CD4-positive, alpha-beta T cell (primary cell): ENCODE data around the gene KRT75. TPM values are rescaled to one million over a fixed set of nuclear protein-coding genes. Genes with fewer than 3 reads are reported as not detected.

Experiments used
- ATAC-seq: fragments of 200-7000 bp; cut with Tn5 transposase; one replicate; pipeline ENCODE4 v1.10.0; 2022; ENCODE audit warnings: mild to moderate bottlenecking; ENCODE audit not compliant: poor library complexity
- CTCF ChIA-PET: fragments of 350-600 bp; sonication (Branson Sonifier 250); formaldehyde crosslinking; loops from one replicate; lab custom pipeline; 2021; ENCODE audit warnings: antibody characterized with exemption, inconsistent platforms; lab: Charles Lee
- POLR2A ChIA-PET: fragments of 350-600 bp; sonication (Branson Sonifier 250); formaldehyde crosslinking; loops from one replicate; lab custom pipeline; 2021; ENCODE audit warnings: antibody characterized with exemption, inconsistent platforms; lab: Charles Lee
- DNase-seq, 14 experiments: peaks; one replicate each; pipeline ENCODE4 v3.0.0-alpha.2; 2013 to 2020; ENCODE audit warnings: mixed read lengths in 2 of 14
- H3K27ac ChIP-seq, 2 donors: one replicate each; pipeline versions ENCODE4 v1.5.1 to v1.7.0; 2013; ENCODE audit warnings: low read length in 2 of 2, low read depth in 1 of 2, mild to moderate bottlenecking in 1 of 2
- H3K27me3 ChIP-seq, 2 experiments: 1 replicate in 1 of 2; 2 replicates in 1 of 2; pipeline versions ENCODE4 v1.6.1 to v1.7.0; 2013; ENCODE audit warnings: low read length in 2 of 2, control low read depth in 1 of 2, mild to moderate bottlenecking in 1 of 2, moderate library complexity in 1 of 2; ENCODE audit not compliant: insufficient read depth in 2 of 2, control insufficient read depth in 1 of 2
- H3K36me3 ChIP-seq: one replicate; pipeline ENCODE4 v1.6.1; 2013; ENCODE audit warnings: low read length, control low read depth; ENCODE audit not compliant: insufficient read depth
- H3K4me1 ChIP-seq: one replicate; pipeline ENCODE4 v1.6.1; 2013; ENCODE audit warnings: low read length, control low read depth; ENCODE audit not compliant: insufficient read depth
- H3K4me3 ChIP-seq: one replicate; pipeline ENCODE4 v1.5.1; 2013; ENCODE audit warnings: mild to moderate bottlenecking, low read length, moderate library complexity
- H3K9me3 ChIP-seq, 2 experiments: 1 replicate in 1 of 2; 2 replicates in 1 of 2; pipeline versions ENCODE4 v1.6.1 to v1.7.0; 2013; ENCODE audit warnings: low read length in 2 of 2, mild to moderate bottlenecking in 2 of 2, control low read depth in 1 of 2, moderate library complexity in 1 of 2; ENCODE audit not compliant: control insufficient read depth in 1 of 2, insufficient read depth in 1 of 2
- H3K27ac Mint-ChIP-seq: one replicate; pipeline ENCODE4 v1.8.0; 2020; ENCODE audit warnings: mixed read lengths
- H3K27me3 Mint-ChIP-seq: one replicate; pipeline ENCODE4 v1.8.0; 2021; ENCODE audit warnings: mixed read lengths
- H3K36me3 Mint-ChIP-seq: one replicate; pipeline ENCODE4 v1.8.0; 2021; ENCODE audit warnings: low read depth, mixed read lengths
- H3K4me1 Mint-ChIP-seq: one replicate; pipeline ENCODE4 v1.8.0; 2021; ENCODE audit warnings: low read depth, mixed read lengths
- H3K4me3 Mint-ChIP-seq: one replicate; pipeline ENCODE4 v1.8.0; 2020; ENCODE audit warnings: mild to moderate bottlenecking, mixed read lengths
- H3K9me3 Mint-ChIP-seq: one replicate; pipeline ENCODE4 v1.8.0; 2020; ENCODE audit warnings: mixed read lengths
- intact Hi-C, 2 experiments: fragments of 100-400 bp; cut with DNase I in 1 of 2; cut with micrococcal nuclease in 1 of 2; formaldehyde crosslinking; loops; one replicate each; pipeline versions ENCODE4 v1.15.1 to v1.9.0; 2023 to 2025; cut with DNase I, micrococcal nuclease
- total RNA-seq, 174 experiments: library from RNA in 2 of 174; stranded (reverse) in 2 of 174; gene quantifications; one replicate each; pipeline ENCODE4 v1.2.3 and lab custom pipeline; 2021 to 2026
- TF ChIP-seq, protein P1 (sequence below): fragments of 200-600 bp; IDR thresholded peaks from one replicate; pipeline ENCODE4 v1.8.0; 2022; ENCODE audit warnings: antibody characterized with exemption, mild to moderate bottlenecking

The KRT75 gene
- total RNA-seq, 2 experiments from 2014 or later = not detected

DNA sequence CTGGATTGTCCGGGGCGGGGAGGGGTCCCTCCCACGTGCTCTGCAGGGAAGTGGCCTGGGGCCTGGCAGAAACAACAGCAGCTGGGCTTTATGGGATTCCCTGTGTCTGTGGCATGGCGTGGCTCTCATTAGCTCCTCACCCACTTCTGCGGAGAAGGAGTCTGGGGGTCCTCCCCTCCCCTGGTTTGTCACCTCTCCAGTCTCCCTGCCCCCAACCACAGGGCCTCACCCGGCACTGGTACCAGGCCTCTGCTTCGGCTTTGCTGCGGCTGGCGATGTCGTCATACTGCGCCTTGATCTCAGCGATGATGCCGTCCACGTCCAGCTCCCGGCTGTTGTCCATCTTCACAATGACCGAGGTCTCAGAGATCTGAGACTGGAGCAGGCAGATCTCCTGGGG is 34.4 kb downstream of the KRT75 start:
- H3K36me3 ChIP-seq = no peaks in the 10 kb centered on the region
- no peak overlapping the region for H3K27ac ChIP-seq
- peaks cover 0 to 2% of the 10 kb centered on the region in 2 experiments for H3K27me3 ChIP-seq
- H3K27ac Mint-ChIP-seq = no peak overlapping the region
- H3K4me3 Mint-ChIP-seq = no peak overlapping the region
- intact Hi-C loops = no loop called here
- ChIA-PET POLR2A (no interaction called here), CTCF (no interaction called here)
- no peaks in the 10 kb centered on the region for H3K9me3 Mint-ChIP-seq
- peaks cover 8% of the 10 kb centered on the region for H3K27me3 Mint-ChIP-seq
- no peaks in the 10 kb centered on the region for H3K9me3 ChIP-seq
- no peaks in the 10 kb centered on the region for H3K4me1 ChIP-seq
- no peak overlapping the region for H3K4me3 ChIP-seq
- ATAC-seq (no peak), DNase-seq (no peak)
- H3K36me3 Mint-ChIP-seq = no peaks in the 10 kb centered on the region
- TF ChIP-seq, protein P1, sequence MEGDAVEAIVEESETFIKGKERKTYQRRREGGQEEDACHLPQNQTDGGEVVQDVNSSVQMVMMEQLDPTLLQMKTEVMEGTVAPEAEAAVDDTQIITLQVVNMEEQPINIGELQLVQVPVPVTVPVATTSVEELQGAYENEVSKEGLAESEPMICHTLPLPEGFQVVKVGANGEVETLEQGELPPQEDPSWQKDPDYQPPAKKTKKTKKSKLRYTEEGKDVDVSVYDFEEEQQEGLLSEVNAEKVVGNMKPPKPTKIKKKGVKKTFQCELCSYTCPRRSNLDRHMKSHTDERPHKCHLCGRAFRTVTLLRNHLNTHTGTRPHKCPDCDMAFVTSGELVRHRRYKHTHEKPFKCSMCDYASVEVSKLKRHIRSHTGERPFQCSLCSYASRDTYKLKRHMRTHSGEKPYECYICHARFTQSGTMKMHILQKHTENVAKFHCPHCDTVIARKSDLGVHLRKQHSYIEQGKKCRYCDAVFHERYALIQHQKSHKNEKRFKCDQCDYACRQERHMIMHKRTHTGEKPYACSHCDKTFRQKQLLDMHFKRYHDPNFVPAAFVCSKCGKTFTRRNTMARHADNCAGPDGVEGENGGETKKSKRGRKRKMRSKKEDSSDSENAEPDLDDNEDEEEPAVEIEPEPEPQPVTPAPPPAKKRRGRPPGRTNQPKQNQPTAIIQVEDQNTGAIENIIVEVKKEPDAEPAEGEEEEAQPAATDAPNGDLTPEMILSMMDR = no peak
- no peaks in the 10 kb centered on the region for H3K4me1 Mint-ChIP-seq

DNA sequence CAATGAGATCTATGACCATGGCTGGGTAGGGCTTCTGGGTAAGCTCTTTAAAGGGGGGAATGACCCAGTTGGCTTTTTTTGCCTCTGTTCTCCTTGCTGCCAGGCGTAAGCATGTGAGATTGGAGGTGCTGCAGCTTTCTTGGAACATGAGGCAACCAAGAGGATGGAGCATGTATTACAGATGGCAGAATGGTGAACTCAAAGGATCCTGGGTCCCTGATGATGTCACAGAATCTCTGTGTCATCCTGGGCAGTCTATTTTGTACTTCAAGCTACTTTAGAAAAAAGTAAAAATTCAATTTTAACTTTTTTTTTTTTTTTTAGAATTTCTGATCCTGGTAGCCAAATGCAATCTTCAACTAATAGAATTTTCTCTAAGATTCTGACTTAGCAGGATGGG is 36.0 kb downstream of the KRT75 start:
- DNase-seq (no peak), ATAC-seq (no peak)
- no peak overlapping the region for H3K4me3 ChIP-seq
- H3K27me3 ChIP-seq = peaks cover 0 to 5% of the 10 kb centered on the region in 2 experiments
- H3K9me3 Mint-ChIP-seq = no peaks in the 10 kb centered on the region
- intact Hi-C loops = no loop called here
- no peaks in the 10 kb centered on the region for H3K36me3 Mint-ChIP-seq
- no peak overlapping the region for H3K27ac ChIP-seq
- H3K4me1 Mint-ChIP-seq = no peaks in the 10 kb centered on the region
- no peaks in the 10 kb centered on the region for H3K36me3 ChIP-seq
- no peak overlapping the region for H3K4me3 Mint-ChIP-seq
- no peaks in the 10 kb centered on the region for H3K4me1 ChIP-seq
- peaks cover 11% of the 10 kb centered on the region for H3K27me3 Mint-ChIP-seq
- TF ChIP-seq, protein P1 = no peak
- POLR2A ChIA-PET = no interaction called here
- H3K9me3 ChIP-seq = no peaks in the 10 kb centered on the region
- CTCF ChIA-PET = no interaction called here
- H3K27ac Mint-ChIP-seq = no peak overlapping the region

DNA sequence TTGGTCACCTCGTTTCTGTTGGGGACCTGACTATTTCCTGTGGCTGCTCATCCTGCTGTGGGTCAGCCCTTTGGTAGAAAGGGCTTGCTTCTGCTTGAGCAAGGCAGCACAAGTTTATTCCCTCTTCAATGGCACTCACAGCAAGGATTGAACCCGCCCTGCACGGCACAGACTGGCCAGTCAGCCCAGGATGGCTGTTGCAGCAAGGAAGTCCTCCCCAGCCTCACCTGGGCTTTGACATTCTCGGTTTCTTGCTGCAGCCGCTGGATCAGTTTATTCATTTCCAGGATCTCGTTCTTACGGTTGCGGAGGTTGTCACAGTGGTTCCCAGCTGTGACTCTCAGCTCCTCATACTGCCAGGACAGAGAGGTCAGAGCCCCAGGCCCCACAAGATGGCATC is 37.5 kb downstream of the KRT75 start:
- intact Hi-C loops = no loop called here
- TF ChIP-seq, protein P1 = no peak
- CTCF ChIA-PET = no interaction called here

More for the DNA sequence above, 37.5 kb downstream of the KRT75 start:
- DNase-seq (no peak), ATAC-seq (no peak)
- H3K27me3 ChIP-seq = peaks cover 0 to 5% of the 10 kb centered on the region in 2 experiments
- no peak overlapping the region for H3K27ac Mint-ChIP-seq
- H3K9me3 Mint-ChIP-seq = no peaks in the 10 kb centered on the region
- H3K27me3 Mint-ChIP-seq = peaks cover 11% of the 10 kb centered on the region
- H3K36me3 ChIP-seq = no peaks in the 10 kb centered on the region
- H3K27ac ChIP-seq = no peak overlapping the region
- H3K9me3 ChIP-seq = no peaks in the 10 kb centered on the region
- H3K4me1 Mint-ChIP-seq = no peaks in the 10 kb centered on the region
- no peaks in the 10 kb centered on the region for H3K4me1 ChIP-seq
- POLR2A ChIA-PET = no interaction called here
- H3K36me3 Mint-ChIP-seq = no peaks in the 10 kb centered on the region
- H3K4me3 Mint-ChIP-seq = no peak overlapping the region
- no peak overlapping the region for H3K4me3 ChIP-seq
